Thyroid gland (tissue), 4 donors: ENCODE measurements around the gene SLC17A8. TPM values are rescaled to one million over a fixed set of nuclear protein-coding genes. Genes with fewer than 3 reads are reported as not detected.

Experiments
- DNase-seq, 2 donors: peaks; one replicate each; pipeline ENCODE4 v3.0.0-alpha.2; 2019
- H3K27ac ChIP-seq, 3 donors: fragments of 200-600 bp; sonication (generic); 1 replicate in 2 of 3; 2 replicates in 1 of 3; pipeline ENCODE4 v1.5.1; 2016 to 2019; ENCODE audit warnings: mild to moderate bottlenecking in 1 of 3, moderate library complexity in 1 of 3
- H3K27me3 ChIP-seq: fragments of 200-600 bp; sonication (generic); one replicate; pipeline ENCODE4 v1.5.1; 2019
- H3K36me3 ChIP-seq, 2 donors: fragments of 200-600 bp; sonication (generic); one replicate each; pipeline ENCODE4 v1.5.1; 2016 to 2019
- H3K4me1 ChIP-seq, 2 donors: fragments of 200-600 bp; sonication (generic); one replicate each; pipeline ENCODE4 v1.5.1; 2017 to 2019
- H3K4me3 ChIP-seq, 3 donors: fragments of 200-600 bp; sonication (generic); replicated peaks in 1 of 3; 1 replicate in 2 of 3; 2 replicates in 1 of 3; pipeline ENCODE4 v1.5.1; 2016; ENCODE audit warnings: mild to moderate bottlenecking in 1 of 3
- H3K9me3 ChIP-seq: fragments of 200-600 bp; sonication (generic); one replicate; pipeline ENCODE4 v1.5.1; 2017
- POLR2A ChIP-seq, 2 donors: fragments of 450-650 bp; IDR thresholded peaks; one replicate each; pipeline ENCODE4 v1.6.1; 2017; ENCODE audit warnings: antibody characterized with exemption in 2 of 2, mild to moderate bottlenecking in 2 of 2, moderate library complexity in 1 of 2
- WGBS, 2 donors: methylation state at CpG; one replicate each; pipeline ENCODE4 v1.1.5; 2017; 5-methylcytosine and 5-hydroxymethylcytosine counted together
- intact Hi-C: fragments of 100-400 bp; cut with DNase I; formaldehyde crosslinking; loops from one replicate; pipeline ENCODE4 v1.15.1; 2023
- total RNA-seq, 4 donors: library from RNA; depleted of rRNA; stranded (reverse); fragments of >200 nt; gene quantifications; one replicate each; pipeline ENCODE4 v1.2.3, GENCODE V29; 2016
- TF ChIP-seq, protein P1 (sequence below), 6 experiments: fragments of 200-600 bp in 3 of 6; fragments of 450-650 bp in 3 of 6; sonication (generic) in 3 of 6; IDR thresholded peaks; one replicate each; pipeline ENCODE4 v1.5.1; 2016 to 2019; ENCODE audit warnings: antibody characterized with exemption in 6 of 6, mild to moderate bottlenecking in 2 of 6, inconsistent platforms in 1 of 6, moderate library complexity in 1 of 6

SLC17A8 gene
- total RNA-seq, 4 donors from 2014 or later, result not detected

DNA sequence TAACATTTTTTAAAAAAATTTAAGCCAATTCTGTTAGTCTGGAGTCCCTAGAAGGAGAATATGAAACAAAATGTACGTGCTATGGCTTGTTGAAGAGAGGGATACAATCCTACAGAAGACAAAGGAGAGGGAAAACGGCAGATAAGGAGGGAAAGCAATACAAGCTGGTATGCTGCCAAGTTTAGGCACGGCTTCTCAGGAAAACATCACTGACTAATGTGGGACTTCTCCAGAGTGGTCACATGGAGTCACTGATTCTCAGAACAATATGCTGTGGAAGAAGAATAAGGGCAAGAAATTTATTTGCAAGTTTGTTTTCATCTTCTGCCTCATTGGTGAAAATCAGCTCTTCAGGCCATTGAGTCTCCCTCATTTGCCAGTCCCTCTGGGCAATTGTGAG lies 93.9 kb downstream of the SLC17A8 start:
- TF ChIP-seq, protein P1, sequence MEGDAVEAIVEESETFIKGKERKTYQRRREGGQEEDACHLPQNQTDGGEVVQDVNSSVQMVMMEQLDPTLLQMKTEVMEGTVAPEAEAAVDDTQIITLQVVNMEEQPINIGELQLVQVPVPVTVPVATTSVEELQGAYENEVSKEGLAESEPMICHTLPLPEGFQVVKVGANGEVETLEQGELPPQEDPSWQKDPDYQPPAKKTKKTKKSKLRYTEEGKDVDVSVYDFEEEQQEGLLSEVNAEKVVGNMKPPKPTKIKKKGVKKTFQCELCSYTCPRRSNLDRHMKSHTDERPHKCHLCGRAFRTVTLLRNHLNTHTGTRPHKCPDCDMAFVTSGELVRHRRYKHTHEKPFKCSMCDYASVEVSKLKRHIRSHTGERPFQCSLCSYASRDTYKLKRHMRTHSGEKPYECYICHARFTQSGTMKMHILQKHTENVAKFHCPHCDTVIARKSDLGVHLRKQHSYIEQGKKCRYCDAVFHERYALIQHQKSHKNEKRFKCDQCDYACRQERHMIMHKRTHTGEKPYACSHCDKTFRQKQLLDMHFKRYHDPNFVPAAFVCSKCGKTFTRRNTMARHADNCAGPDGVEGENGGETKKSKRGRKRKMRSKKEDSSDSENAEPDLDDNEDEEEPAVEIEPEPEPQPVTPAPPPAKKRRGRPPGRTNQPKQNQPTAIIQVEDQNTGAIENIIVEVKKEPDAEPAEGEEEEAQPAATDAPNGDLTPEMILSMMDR (IDR thresholded peaks at IDR 0.05), result no peak
- intact Hi-C loops, result no loop called here
- Histone ChIP-seq H3K4me1 (no peaks in the 10 kb centered on the region), H3K36me3 (no peaks in the 10 kb centered on the region), H3K9me3 (no peaks in the 10 kb centered on the region), H3K4me3 (no peak overlapping the region), H3K27me3 (peaks cover 3% of the 10 kb centered on the region), H3K27ac (no peak overlapping the region)
- WGBS, 2 donors, result 49 to 53% methylated on average over 3 of the region's 3 CpGs
- DNase-seq, result no peak

GRCh38 chr12:100453951-100454350 lies 97.1 kb downstream of the SLC17A8 start:
- H3K4me3 ChIP-seq, result no peak overlapping the region
- WGBS, 2 donors, result 42 to 58% methylated on average over 3 of the region's 3 CpGs
- no peaks in the 10 kb centered on the region for H3K9me3 ChIP-seq
- no peaks in the 10 kb centered on the region for H3K4me1 ChIP-seq
- no peaks in the 10 kb centered on the region for H3K36me3 ChIP-seq
- H3K27me3 ChIP-seq, result peaks cover 3% of the 10 kb centered on the region
- TF ChIP-seq POLR2A (IDR thresholded peaks at IDR 0.05), result no peak
- TF ChIP-seq, protein P1 (IDR thresholded peaks at IDR 0.05), result no peak
- DNase-seq, result no peak
- intact Hi-C loops, result no loop called here
- H3K27ac ChIP-seq, result no peak overlapping the region

- TF ChIP-seq POLR2A (IDR thresholded peaks at IDR 0.05), result no peak
- TF ChIP-seq, protein P1 (IDR thresholded peaks at IDR 0.05), result no peak
- intact Hi-C loops, result no loop called here
- H3K36me3 ChIP-seq, result no peaks in the 10 kb centered on the region
- 80 to 81% methylated on average over 3 of the region's 3 CpGs for WGBS, 2 donors
- DNase-seq, result no peak
- H3K27me3 ChIP-seq, result peaks cover 3% of the 10 kb centered on the region
- no peaks in the 10 kb centered on the region for H3K9me3 ChIP-seq
- no peaks in the 10 kb centered on the region for H3K4me1 ChIP-seq
- H3K4me3 ChIP-seq, result no peak overlapping the region
- H3K27ac ChIP-seq, result no peak overlapping the region
Observed at GRCh38 chr12:100455896-100456295, 99.0 kb downstream of the SLC17A8 start.

DNA sequence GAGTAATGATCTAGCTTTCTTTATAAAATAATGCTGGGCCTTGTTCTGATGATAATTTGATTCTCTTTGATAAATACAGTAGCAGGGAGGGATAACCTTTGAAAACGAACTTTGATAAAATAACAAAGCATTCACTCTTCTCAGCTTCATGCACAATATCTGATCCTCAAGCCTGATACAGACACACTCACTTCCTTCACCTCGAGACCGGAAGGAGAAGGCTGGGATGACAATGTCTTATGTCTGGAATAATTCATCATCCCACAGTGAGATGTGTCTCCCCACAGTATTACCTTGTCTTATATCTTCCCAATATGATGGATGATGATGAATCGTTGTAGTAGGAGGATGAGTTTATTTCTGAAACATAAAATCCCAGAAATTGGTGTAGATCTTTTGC lies 101.3 kb downstream of the SLC17A8 start:
- no peaks in the 10 kb centered on the region for H3K36me3 ChIP-seq
- 78 to 80% methylated on average over 4 of the region's 4 CpGs for WGBS, 2 donors
- intact Hi-C loops, result no loop called here
- TF ChIP-seq, protein P1 (IDR thresholded peaks at IDR 0.05), result no peak
- no peak for TF ChIP-seq POLR2A (IDR thresholded peaks at IDR 0.05)
- no peaks in the 10 kb centered on the region for H3K9me3 ChIP-seq
- H3K27me3 ChIP-seq, result no peaks in the 10 kb centered on the region
- no peaks in the 10 kb centered on the region for H3K4me1 ChIP-seq
- no peak overlapping the region for H3K4me3 ChIP-seq
- no peak overlapping the region for H3K27ac ChIP-seq
- no peak for DNase-seq

- Histone ChIP-seq H3K4me3 (no peak overlapping the region), H3K9me3 (no peaks in the 10 kb centered on the region), H3K27me3 (no peaks in the 10 kb centered on the region), H3K4me1 (no peaks in the 10 kb centered on the region), H3K27ac (no peak overlapping the region), H3K36me3 (no peaks in the 10 kb centered on the region)
- intact Hi-C loops, result no loop called here
- DNase-seq, result no peak
- TF ChIP-seq, protein P1 (IDR thresholded peaks at IDR 0.05), result no peak
- TF ChIP-seq POLR2A (IDR thresholded peaks at IDR 0.05), result no peak
- WGBS, 2 donors, result 54 to 56% methylated on average over 3 of the region's 3 CpGs
Observed at GRCh38 chr12:100460702-100461101, 103.8 kb downstream of the SLC17A8 start.
